HepG2 (cell line): Measurements from ENCODE around the gene ARFGEF2. TPM values are rescaled to one million over a fixed set of nuclear protein-coding genes. Genes with fewer than 3 reads are reported as not detected.

ENCODE experiments used
- ATAC-seq: fragments of 200-7000 bp; cut with Tn5 transposase; 3 replicates; pipeline ENCODE4 v1.9.1; 2020; ENCODE audit warnings: mild to moderate bottlenecking, moderate library complexity
- BruUV-seq: library from RNA; stranded (reverse); fragments of 400-500 nt; replicated peaks from 2 replicates; lab custom pipeline; 2021; lab: Mats Ljungman, UMichigan
- CTCF ChIA-PET: fragments of 300-600 bp; formaldehyde crosslinking; extraction: SDS; loops from one replicate; lab custom pipeline; 2021; ENCODE audit warnings: low total read pairs, inconsistent platforms, low intra/inter-chr PET ratio; lab: Yijun Ruan, JAX
- POLR2A ChIA-PET: fragments of 350-600 bp; sonication (Branson Sonifier 250); formaldehyde crosslinking; loops from one replicate; lab custom pipeline; 2020; ENCODE audit warnings: antibody characterized with exemption, inconsistent platforms; lab: Yijun Ruan, JAX
- DNase-seq: peaks from one replicate; pipeline ENCODE4 v3.0.0-alpha.2; 2015; ENCODE audit warnings: low spot score
- FAIRE-seq: peaks from 3 replicates; lab custom pipeline; 2011; peaks lifted over from hg19 to GRCh38; lab: Jason Lieb, UNC
- H2AFZ ChIP-seq: one replicate; pipeline ENCODE4 v1.6.1; 2011; ENCODE audit warnings: low read length, inconsistent platforms
- H3K27ac ChIP-seq: fragments of 300-600 bp; 3 replicates; pipeline ENCODE4 v1.8.0; 2011; ENCODE audit warnings: mixed run types, mild to moderate bottlenecking, mixed read lengths, low read length, inconsistent platforms; ENCODE audit not compliant: insufficient read depth; ENCODE audit errors: extremely low read length
- H3K27me3 ChIP-seq, 2 experiments: fragments of 200-600 bp in 1 of 2; 2 replicates in 1 of 2; 3 replicates in 1 of 2; pipeline versions ENCODE4 v1.6.0 to v1.8.0; 2011; ENCODE audit warnings: low read length in 2 of 2, mild to moderate bottlenecking in 2 of 2, moderate library complexity in 2 of 2, inconsistent platforms in 1 of 2; ENCODE audit not compliant: insufficient read depth in 2 of 2, control insufficient read depth in 1 of 2
- H3K36me3 ChIP-seq, 2 experiments: fragments of 200-600 bp in 1 of 2; replicated peaks in 1 of 2; 2 replicates in 1 of 2; 3 replicates in 1 of 2; pipeline versions ENCODE4 v1.5.1 to v1.8.0; 2011; ENCODE audit warnings: low read length in 2 of 2, inconsistent platforms in 1 of 2; ENCODE audit not compliant: insufficient read depth in 2 of 2, control insufficient read depth in 1 of 2
- H3K4me1 ChIP-seq: 2 replicates; pipeline ENCODE4 v1.5.1; 2012; ENCODE audit warnings: low read length, inconsistent platforms; ENCODE audit not compliant: insufficient read depth
- H3K4me2 ChIP-seq: 2 replicates; pipeline ENCODE4 v1.6.0; 2011; ENCODE audit warnings: low read depth, low read length, inconsistent platforms
- H3K4me3 ChIP-seq, 3 experiments: fragments of 200-600 bp in 1 of 3; sonication (generic), shearing (Covaris generic) in 1 of 3; replicated peaks in 1 of 3; 2 replicates each; pipeline ENCODE4 v1.5.1; 2011 to 2016; ENCODE audit warnings: low read length in 3 of 3, inconsistent platforms in 2 of 3, low read depth in 2 of 3, mild to moderate bottlenecking in 2 of 3, control low read depth in 1 of 3, mixed read lengths in 1 of 3; ENCODE audit not compliant: insufficient read depth in 1 of 3
- H3K79me2 ChIP-seq: one replicate; pipeline ENCODE4 v1.6.1; 2011; ENCODE audit warnings: low read length, inconsistent platforms; ENCODE audit not compliant: insufficient read depth
- H3K9ac ChIP-seq: 2 replicates; pipeline ENCODE4 v1.6.0; 2011; ENCODE audit warnings: mild to moderate bottlenecking, low read depth, low read length, inconsistent platforms; ENCODE audit not compliant: insufficient read depth
- H3K9me3 ChIP-seq: 2 replicates; pipeline ENCODE4 v1.5.1; 2012; ENCODE audit warnings: mild to moderate bottlenecking, low read length
- H4K20me1 ChIP-seq: 2 replicates; pipeline ENCODE4 v1.6.0; 2011; ENCODE audit warnings: inconsistent platforms, mild to moderate bottlenecking, low read length, moderate library complexity; ENCODE audit not compliant: insufficient read depth
- CBX5 ChIP-seq: sonication (generic); formaldehyde crosslinking; IDR thresholded peaks from 2 replicates; pipeline ENCODE4 v1.4.0; 2020; ENCODE audit warnings: missing genetic modification reagents, borderline replicate concordance
- FOXC1 ChIP-seq: sonication (generic); formaldehyde crosslinking; IDR thresholded peaks from 2 replicates; pipeline ENCODE4 v1.8.0; 2022; ENCODE audit warnings: mild to moderate bottlenecking, missing genetic modification reagents, borderline replicate concordance
- STAG1 ChIP-seq: sonication (generic); formaldehyde crosslinking; IDR thresholded peaks from 2 replicates; pipeline ENCODE4 v1.4.0; 2020; ENCODE audit warnings: missing genetic modification reagents
- TARDBP ChIP-seq: sonication (generic); formaldehyde crosslinking; IDR thresholded peaks from 2 replicates; pipeline ENCODE4 v1.8.0; 2022; ENCODE audit warnings: mild to moderate bottlenecking, missing genetic modification reagents
- YEATS2 ChIP-seq: sonication (generic); formaldehyde crosslinking; IDR thresholded peaks from 2 replicates; pipeline ENCODE4 v1.4.0; 2020; ENCODE audit warnings: missing genetic modification reagents, borderline replicate concordance
- ZC3H13 ChIP-seq: sonication (generic); formaldehyde crosslinking; IDR thresholded peaks from 2 replicates; pipeline ENCODE4 v1.8.1; 2023; ENCODE audit warnings: mild to moderate bottlenecking, missing genetic modification reagents, moderate library complexity
- ZNF275 ChIP-seq: sonication (generic); formaldehyde crosslinking; IDR thresholded peaks from 2 replicates; pipeline ENCODE4 v1.8.0; 2022; ENCODE audit warnings: missing genetic modification reagents, mild to moderate bottlenecking, inconsistent platforms, borderline replicate concordance
- ZNF350 ChIP-seq: sonication (generic); formaldehyde crosslinking; IDR thresholded peaks from 2 replicates; pipeline ENCODE4 v1.4.0; 2020; ENCODE audit warnings: mild to moderate bottlenecking, low read depth, missing genetic modification reagents, borderline replicate concordance
- ZNF367 ChIP-seq: sonication (generic); formaldehyde crosslinking; IDR thresholded peaks from 2 replicates; pipeline ENCODE4 v1.4.0; 2020; ENCODE audit warnings: missing genetic modification reagents, borderline replicate concordance
- ZNF770 ChIP-seq: sonication (generic); formaldehyde crosslinking; IDR thresholded peaks from 2 replicates; pipeline ENCODE4 v1.5.0; 2020; ENCODE audit warnings: mild to moderate bottlenecking, missing genetic modification reagents
- ZNF773 ChIP-seq: sonication (generic); formaldehyde crosslinking; IDR thresholded peaks from 2 replicates; pipeline ENCODE4 v1.4.0; 2020; ENCODE audit warnings: missing genetic modification reagents, borderline replicate concordance
- ZNF879 ChIP-seq: sonication (generic); formaldehyde crosslinking; IDR thresholded peaks from 2 replicates; pipeline ENCODE4 v1.8.1; 2023; ENCODE audit warnings: missing genetic modification reagents
- WGBS: methylation state at CpG from one replicate; pipeline ENCODE4 v1.1.6; 2017; ENCODE audit warnings: low lambda C conversion rate; 5-methylcytosine and 5-hydroxymethylcytosine counted together
- in situ Hi-C: cut with HindIII; loops from 2 replicates; pipeline ENCODE4 v1.10.0; 2017; ENCODE audit warnings: low pct_unique_long_range_greater_than_20kb; ENCODE audit not compliant: extremely low pct_ligation_motif_present
- intact Hi-C: fragments of 100-400 bp; cut with micrococcal nuclease; formaldehyde crosslinking; loops from one replicate; pipeline ENCODE4 v1.10.0; 2022; ENCODE audit not compliant: unreplicated experiment
- polyA plus RNA-seq, 8 experiments: library from polyadenylated mRNA; depleted of rRNA in 3 of 8; stranded (reverse) in 7 of 8; unstranded in 1 of 8; fragments of >200 nt; fragmentation: Illumina TruSeq in 4 of 8; extraction: Trizol in 4 of 8; gene quantifications; 2 replicates each; pipeline versions ENCODE4 v1.2.1 to v1.2.3, GENCODE V29; 2011 to 2016; ENCODE audit warnings: low read depth in 4 of 8, missing spikeins in 1 of 8, mixed read lengths in 1 of 8; ENCODE audit not compliant: insufficient read depth in 1 of 8
- total RNA-seq, 5 experiments: library from RNA; depleted of rRNA; stranded (reverse); fragments of >200 nt; fragmentation: Illumina TruSeq; extraction: Trizol; gene quantifications; 2 replicates each; pipeline ENCODE4 v1.2.3, GENCODE V29; 2016; ENCODE audit warnings: low read depth in 1 of 5
- TF ChIP-seq, protein P1 (sequence below): sonication (generic); formaldehyde crosslinking; IDR thresholded peaks from 2 replicates; pipeline ENCODE4 v1.8.0; 2022; ENCODE audit warnings: low read depth, missing genetic modification reagents
- TF ChIP-seq, protein P2 (sequence below): sonication (generic); formaldehyde crosslinking; IDR thresholded peaks from 2 replicates; pipeline ENCODE4 v1.4.0; 2020; ENCODE audit warnings: mild to moderate bottlenecking, missing genetic modification reagents
- TF ChIP-seq, protein P3 (sequence below): sonication (generic); formaldehyde crosslinking; IDR thresholded peaks from 2 replicates; pipeline ENCODE4 v1.4.0; 2020; ENCODE audit warnings: missing genetic modification reagents

ARFGEF2 gene
- total and polyA plus RNA-seq, 2 of the 13 experiments (the other 11 are each of a cell fraction or from before 2014, with no cell fraction given), result 44.0 to 60.8 TPM

- TF ChIP-seq ZC3H13 (CRISPR knock-in tag), result no peak
- TF ChIP-seq TARDBP (CRISPR knock-in tag), result no peak
- TF ChIP-seq FOXC1 (CRISPR knock-in tag), result no peak
- TF ChIP-seq ZNF879 (CRISPR knock-in tag), result no peak
- TF ChIP-seq, protein P1, sequence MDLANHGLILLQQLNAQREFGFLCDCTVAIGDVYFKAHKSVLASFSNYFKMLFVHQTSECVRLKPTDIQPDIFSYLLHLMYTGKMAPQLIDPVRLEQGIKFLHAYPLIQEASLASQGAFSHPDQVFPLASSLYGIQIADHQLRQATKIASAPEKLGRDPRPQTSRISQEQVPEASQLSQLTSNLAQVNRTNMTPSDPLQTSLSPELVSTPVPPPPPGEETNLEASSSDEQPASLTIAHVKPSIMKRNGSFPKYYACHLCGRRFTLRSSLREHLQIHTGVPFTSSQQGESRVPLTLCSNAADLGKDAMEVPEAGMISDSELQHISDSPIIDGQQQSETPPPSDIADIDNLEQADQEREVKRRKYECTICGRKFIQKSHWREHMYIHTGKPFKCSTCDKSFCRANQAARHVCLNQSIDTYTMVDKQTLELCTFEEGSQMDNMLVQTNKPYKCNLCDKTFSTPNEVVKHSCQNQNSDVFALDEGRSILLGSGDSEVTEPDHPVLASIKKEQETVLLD (CRISPR knock-in tag), result no peak
- TF ChIP-seq, protein P2, sequence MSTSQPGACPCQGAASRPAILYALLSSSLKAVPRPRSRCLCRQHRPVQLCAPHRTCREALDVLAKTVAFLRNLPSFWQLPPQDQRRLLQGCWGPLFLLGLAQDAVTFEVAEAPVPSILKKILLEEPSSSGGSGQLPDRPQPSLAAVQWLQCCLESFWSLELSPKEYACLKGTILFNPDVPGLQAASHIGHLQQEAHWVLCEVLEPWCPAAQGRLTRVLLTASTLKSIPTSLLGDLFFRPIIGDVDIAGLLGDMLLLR, result no peak
These were observed 63.2 kb downstream of the ARFGEF2 start (continued) for GRCh38 chr20:48984575-48985219.

GRCh38 chr20:48986899-48987298 is 65.4 kb downstream of the ARFGEF2 start:
- Histone ChIP-seq H3K4me3 (no peak overlapping the region), H3K4me1 (no peaks in the 10 kb centered on the region), H3K9me3 (no peaks in the 10 kb centered on the region), H3K36me3 (peaks cover 60 to 94% of the 10 kb centered on the region in 2 experiments), H3K27ac (no peak overlapping the region), H2AFZ (no peak overlapping the region), H3K4me2 (no peak overlapping the region), H3K79me2 (no peaks in the 10 kb centered on the region), H4K20me1 (no peaks in the 10 kb centered on the region), H3K9ac (no peak overlapping the region), H3K27me3 (no peaks in the 10 kb centered on the region)
- ChIA-PET CTCF (no interaction called here), POLR2A (interaction anchor here (1.2 kb wide), 1 partner anchor 60 kb away, joined by 3 read pairs; no protein-coding TSS in a partner anchor)
- BruUV-seq, result no TSS peak
- peak; percentile 73 for ATAC-seq
- in situ Hi-C loops (no loop called here), intact Hi-C loops (no loop called here)
- WGBS, result 71% methylated on average over 2 of the region's 2 CpGs
- peak; percentile 49 for DNase-seq
- peak; percentile 60 for FAIRE-seq
- 0 out of 2 replicates have a peak, but pooled peaks have one; percentile 4 for TF ChIP-seq ZNF773
- no peak for TF ChIP-seq YEATS2 (CRISPR knock-in tag)
- peak; percentile 32; the same call in 1 of the 2 replicates for TF ChIP-seq ZNF275 (CRISPR knock-in tag)
- no peak for TF ChIP-seq ZNF367 (CRISPR knock-in tag)
- no peak for TF ChIP-seq ZNF350
- TF ChIP-seq CBX5 (CRISPR knock-in tag), result no peak
- TF ChIP-seq, protein P3, sequence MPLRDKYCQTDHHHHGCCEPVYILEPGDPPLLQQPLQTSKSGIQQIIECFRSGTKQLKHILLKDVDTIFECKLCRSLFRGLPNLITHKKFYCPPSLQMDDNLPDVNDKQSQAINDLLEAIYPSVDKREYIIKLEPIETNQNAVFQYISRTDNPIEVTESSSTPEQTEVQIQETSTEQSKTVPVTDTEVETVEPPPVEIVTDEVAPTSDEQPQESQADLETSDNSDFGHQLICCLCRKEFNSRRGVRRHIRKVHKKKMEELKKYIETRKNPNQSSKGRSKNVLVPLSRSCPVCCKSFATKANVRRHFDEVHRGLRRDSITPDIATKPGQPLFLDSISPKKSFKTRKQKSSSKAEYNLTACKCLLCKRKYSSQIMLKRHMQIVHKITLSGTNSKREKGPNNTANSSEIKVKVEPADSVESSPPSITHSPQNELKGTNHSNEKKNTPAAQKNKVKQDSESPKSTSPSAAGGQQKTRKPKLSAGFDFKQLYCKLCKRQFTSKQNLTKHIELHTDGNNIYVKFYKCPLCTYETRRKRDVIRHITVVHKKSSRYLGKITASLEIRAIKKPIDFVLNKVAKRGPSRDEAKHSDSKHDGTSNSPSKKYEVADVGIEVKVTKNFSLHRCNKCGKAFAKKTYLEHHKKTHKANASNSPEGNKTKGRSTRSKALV (CRISPR knock-in tag), result 0 out of 2 replicates have a peak, but pooled peaks have one; percentile 15
- TF ChIP-seq STAG1 (CRISPR knock-in tag), result peak; percentile 84
- peak; percentile 27; the same call in 1 of the 2 replicates for TF ChIP-seq ZNF770
